ENCODE measurements around the gene WDFY3.

Gene WDFY3

DNA sequence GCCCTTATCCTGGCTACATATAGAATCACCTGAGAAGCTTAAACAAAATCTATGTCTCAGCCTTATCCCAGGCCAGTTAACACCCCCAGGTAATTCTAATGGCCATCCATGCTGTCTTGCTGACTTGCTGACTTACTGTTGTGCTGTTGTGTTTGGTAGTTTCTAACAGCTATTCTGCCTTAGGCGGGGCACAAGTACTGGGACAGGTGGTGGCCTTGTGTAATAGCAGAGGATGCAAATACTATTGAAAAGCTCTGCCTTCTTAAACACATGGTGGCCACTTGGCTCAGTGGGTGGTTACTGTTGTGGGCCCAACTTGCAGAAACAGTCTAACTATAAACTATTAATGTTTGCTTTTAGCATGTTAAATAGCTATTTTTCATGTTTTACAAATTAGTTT is 327.3 kb downstream of the WDFY3 start:
- TF ChIP-seq, protein P1, sequence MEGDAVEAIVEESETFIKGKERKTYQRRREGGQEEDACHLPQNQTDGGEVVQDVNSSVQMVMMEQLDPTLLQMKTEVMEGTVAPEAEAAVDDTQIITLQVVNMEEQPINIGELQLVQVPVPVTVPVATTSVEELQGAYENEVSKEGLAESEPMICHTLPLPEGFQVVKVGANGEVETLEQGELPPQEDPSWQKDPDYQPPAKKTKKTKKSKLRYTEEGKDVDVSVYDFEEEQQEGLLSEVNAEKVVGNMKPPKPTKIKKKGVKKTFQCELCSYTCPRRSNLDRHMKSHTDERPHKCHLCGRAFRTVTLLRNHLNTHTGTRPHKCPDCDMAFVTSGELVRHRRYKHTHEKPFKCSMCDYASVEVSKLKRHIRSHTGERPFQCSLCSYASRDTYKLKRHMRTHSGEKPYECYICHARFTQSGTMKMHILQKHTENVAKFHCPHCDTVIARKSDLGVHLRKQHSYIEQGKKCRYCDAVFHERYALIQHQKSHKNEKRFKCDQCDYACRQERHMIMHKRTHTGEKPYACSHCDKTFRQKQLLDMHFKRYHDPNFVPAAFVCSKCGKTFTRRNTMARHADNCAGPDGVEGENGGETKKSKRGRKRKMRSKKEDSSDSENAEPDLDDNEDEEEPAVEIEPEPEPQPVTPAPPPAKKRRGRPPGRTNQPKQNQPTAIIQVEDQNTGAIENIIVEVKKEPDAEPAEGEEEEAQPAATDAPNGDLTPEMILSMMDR (conservative IDR thresholded peaks at IDR 0.05), result no peak
- TF ChIP-seq ZFX (IDR thresholded peaks at IDR 0.05), result no peak

DNA sequence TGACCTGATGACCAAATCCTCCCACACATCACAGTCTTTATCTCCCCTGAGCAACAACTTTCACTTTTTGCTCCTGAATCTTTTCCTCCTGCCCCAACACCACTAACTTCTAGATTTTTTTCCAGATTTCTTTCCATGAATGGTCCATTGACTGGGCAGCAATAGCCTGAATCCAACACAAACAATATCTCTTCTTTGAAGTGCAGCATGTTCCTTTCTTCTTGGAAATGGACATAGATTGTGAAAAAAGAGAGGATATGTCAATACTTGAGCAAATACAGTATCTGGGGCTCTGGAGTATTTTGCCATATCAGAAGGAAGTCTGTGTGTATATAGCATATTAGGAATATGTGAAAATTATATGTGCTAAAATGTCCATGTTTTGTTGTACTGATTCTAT is 328.4 kb downstream of the WDFY3 start:
- no peak overlapping the region for H3K27ac ChIP-seq
- TF ChIP-seq, protein P1 (conservative IDR thresholded peaks at IDR 0.05), result no peak
- no peak for TF ChIP-seq ZFX (IDR thresholded peaks at IDR 0.05)

More for the DNA sequence above, 327.3 kb downstream of the WDFY3 start:
- H3K27ac ChIP-seq, result no peak overlapping the region

DNA sequence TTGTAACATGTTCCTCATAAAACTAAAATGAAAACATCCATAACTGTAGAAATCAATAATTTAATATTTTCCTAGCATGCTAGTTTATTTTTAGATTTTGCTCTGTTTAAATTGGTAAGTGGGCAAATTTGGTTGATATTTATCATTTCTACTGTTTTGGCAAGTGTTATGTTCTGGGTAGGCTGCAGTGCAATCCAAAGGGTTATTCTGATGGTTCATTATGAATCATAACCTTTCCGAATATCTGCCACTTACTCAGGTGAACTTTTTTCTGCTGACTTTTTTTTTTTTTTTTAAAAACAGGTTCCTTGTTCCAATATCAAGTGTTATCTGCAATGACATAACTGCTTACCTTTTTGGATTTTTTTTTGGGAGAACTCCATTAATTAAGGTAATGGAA is 331.5 kb downstream of the WDFY3 start:
- no peak for TF ChIP-seq ZFX (IDR thresholded peaks at IDR 0.05)
- TF ChIP-seq, protein P1 (conservative IDR thresholded peaks at IDR 0.05), result no peak
- H3K27ac ChIP-seq, result no peak overlapping the region

DNA sequence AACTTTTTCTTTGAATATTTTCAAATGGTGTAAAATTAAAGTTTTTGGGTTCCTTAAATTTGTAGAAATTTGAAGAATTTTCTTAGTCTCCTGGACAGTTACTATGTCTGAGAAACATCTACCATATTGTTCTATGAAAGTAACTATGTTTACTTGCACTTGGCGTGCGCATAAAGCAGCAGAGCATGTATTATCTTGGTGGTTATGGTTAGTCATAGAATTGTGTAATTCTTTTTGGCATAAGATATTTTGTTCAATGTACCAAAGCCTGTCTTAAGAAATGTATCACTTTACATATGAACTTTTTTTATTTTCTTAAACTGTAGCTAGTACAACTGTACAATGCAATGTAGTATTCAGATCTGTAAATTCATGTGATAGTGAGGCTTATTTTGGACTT is 334.4 kb downstream of the WDFY3 start:
- no peak overlapping the region for H3K27ac ChIP-seq
- TF ChIP-seq, protein P1 (conservative IDR thresholded peaks at IDR 0.05), result no peak
- TF ChIP-seq ZFX (IDR thresholded peaks at IDR 0.05), result no peak

DNA sequence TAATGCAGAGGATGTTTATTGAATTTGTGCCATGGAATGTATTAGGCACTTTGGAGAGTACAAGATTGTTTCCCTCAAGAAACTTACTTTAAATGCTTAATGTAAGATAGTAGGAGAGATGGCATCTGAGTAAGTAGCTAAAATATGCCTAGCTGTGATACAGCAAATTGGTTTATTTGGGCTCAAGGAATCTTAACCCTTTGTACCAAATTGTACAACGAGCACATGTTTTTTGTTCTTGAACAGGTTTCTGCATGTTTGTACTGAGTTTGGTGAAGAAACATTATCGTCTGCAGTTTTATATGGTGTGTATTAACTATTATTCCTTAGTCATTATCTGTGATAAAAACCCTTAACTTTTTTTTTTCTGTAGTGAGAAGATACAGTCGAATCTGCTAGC is 334.9 kb downstream of the WDFY3 start:
- TF ChIP-seq ZFX (IDR thresholded peaks at IDR 0.05), result no peak
- TF ChIP-seq, protein P1 (conservative IDR thresholded peaks at IDR 0.05), result no peak

DNA sequence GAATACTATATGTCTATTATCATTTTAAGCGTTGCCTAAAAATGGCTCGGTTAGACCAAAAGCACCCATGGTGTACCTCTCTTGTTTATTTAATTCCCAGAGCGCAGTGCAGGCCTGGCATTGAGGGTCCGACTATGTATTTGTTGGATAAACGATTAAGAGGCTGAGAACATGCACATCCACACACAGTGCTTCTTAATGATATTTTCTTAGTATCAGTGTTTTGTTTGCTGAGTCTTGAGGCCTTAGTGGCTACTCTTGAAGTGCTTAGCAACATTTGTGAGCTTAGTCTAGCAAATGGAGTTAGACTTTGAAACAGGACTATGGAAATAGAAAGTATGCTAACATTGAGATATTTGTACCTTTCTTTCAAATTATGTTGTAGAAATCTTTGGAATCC is 339.8 kb downstream of the WDFY3 start:
- no peak overlapping the region for H3K27ac ChIP-seq
- TF ChIP-seq ZFX (IDR thresholded peaks at IDR 0.05), result no peak
- TF ChIP-seq, protein P1 (conservative IDR thresholded peaks at IDR 0.05), result no peak

More for the DNA sequence above, 334.9 kb downstream of the WDFY3 start:
- no peak overlapping the region for H3K27ac ChIP-seq

DNA sequence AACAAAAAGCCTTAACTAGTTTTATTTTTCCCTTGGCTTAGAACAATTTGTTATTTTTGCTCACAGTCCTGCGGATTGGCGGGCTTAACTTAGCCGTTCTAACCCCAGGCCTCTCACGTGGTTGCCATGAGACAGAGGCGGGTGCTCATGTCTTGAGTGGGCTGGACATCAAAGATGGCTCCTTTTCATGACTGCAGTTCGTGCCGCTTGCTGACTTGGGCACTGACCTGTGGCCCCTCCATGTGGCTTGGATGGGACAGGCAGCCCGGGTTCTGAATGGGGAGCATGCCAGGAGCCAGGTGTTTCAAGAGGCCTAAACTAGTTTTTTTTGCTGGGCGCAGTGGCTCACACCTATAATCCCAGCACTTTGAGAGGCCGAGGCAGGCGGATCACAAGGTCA is 342.8 kb downstream of the WDFY3 start:
- no peak overlapping the region for H3K27ac ChIP-seq
- TF ChIP-seq, protein P1 (conservative IDR thresholded peaks at IDR 0.05), result no peak
- no peak for TF ChIP-seq ZFX (IDR thresholded peaks at IDR 0.05)

Measured in C4-2B (cell line).